Epithelial cell of esophagus (primary cell): ENCODE measurements around the gene GRIP1.

Source experiments
- DNase-seq: peaks from one replicate; pipeline ENCODE4 v3.0.0; 2010; ENCODE audit warnings: low read depth
- H3K4me3 ChIP-seq: 2 replicates; pipeline ENCODE4 v1.5.1; 2011; ENCODE audit warnings: mild to moderate bottlenecking, low read length, control low read depth
- TF ChIP-seq, protein P1 (sequence below): IDR thresholded peaks from 2 replicates; pipeline ENCODE4 v1.5.1; 2011; ENCODE audit warnings: low read depth, mild to moderate bottlenecking, low read length, control low read depth, inconsistent platforms; ENCODE audit not compliant: insufficient read depth; ENCODE audit errors: missing control alignments

The GRIP1 gene

DNA sequence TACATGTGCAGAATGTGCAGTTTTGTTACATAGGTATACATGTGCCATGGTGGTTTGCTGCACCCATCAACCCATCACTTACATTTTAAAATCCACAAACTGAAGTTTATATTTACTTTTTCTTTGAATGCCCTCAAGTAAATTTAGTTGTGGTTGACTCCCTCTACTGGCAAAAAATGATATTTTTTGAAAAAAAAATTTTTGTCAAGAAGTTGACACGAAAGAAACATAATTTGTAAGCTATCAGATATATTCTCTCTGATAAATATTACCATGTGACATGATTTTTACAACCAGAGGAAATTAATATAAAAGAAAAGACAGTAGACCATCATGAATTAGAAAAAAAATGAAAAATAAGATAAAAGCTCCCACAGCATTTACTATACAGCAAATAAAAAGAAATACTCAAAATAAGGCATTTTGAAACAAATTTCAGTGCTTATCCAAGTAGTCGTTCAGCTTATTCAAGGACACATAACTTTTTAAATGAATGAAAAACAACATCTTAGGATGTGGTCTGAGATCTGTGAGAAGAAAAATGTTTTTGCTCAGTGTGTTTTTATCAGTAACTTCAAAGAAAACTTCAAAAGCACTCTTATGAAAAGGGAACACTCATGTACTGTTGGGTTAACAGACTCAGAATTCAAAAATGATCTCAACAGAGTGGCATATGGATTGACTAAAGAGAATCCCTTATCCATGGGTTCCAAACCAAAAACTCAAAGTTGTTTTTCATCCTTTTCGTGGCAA is 30.0 kb upstream of the GRIP1 start:
- TF ChIP-seq, protein P1, sequence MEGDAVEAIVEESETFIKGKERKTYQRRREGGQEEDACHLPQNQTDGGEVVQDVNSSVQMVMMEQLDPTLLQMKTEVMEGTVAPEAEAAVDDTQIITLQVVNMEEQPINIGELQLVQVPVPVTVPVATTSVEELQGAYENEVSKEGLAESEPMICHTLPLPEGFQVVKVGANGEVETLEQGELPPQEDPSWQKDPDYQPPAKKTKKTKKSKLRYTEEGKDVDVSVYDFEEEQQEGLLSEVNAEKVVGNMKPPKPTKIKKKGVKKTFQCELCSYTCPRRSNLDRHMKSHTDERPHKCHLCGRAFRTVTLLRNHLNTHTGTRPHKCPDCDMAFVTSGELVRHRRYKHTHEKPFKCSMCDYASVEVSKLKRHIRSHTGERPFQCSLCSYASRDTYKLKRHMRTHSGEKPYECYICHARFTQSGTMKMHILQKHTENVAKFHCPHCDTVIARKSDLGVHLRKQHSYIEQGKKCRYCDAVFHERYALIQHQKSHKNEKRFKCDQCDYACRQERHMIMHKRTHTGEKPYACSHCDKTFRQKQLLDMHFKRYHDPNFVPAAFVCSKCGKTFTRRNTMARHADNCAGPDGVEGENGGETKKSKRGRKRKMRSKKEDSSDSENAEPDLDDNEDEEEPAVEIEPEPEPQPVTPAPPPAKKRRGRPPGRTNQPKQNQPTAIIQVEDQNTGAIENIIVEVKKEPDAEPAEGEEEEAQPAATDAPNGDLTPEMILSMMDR: no peak
- H3K4me3 ChIP-seq: no peak overlapping the region
- peak; percentile 10 for DNase-seq

DNA sequence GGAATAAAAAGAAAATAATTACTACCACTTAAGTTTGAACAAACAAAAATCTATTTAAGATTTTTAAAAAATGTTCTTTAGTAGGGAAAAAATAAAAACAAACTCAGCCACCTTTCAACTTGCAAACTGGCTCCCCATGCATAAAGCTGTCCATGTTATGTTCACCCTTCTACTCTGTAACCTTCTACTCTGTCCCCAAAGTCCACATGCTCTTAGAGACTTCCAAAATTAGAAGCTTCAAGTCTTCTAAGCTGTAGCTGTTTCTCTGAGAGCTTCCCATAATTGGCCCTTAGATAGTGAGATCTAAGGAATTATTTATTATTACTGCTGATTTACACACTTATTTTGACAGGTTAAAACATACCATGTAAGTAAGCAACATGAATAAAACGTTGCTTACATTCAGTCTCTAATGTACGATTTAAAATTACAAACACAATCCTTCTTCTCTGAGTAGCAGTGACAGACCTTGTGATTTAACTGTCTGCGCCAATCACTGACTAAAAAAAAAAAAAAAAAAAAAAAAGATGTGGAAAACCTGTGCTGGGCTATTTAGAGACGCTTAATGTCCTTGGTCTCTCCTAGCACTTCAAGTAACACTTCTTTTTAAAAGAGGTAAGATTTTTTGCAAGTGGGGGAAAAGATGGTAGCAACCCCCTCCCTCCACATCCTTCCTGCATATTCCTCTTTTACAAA is 28.3 kb upstream of the GRIP1 start:
- TF ChIP-seq, protein P1: no peak
- no peak for DNase-seq

DNA sequence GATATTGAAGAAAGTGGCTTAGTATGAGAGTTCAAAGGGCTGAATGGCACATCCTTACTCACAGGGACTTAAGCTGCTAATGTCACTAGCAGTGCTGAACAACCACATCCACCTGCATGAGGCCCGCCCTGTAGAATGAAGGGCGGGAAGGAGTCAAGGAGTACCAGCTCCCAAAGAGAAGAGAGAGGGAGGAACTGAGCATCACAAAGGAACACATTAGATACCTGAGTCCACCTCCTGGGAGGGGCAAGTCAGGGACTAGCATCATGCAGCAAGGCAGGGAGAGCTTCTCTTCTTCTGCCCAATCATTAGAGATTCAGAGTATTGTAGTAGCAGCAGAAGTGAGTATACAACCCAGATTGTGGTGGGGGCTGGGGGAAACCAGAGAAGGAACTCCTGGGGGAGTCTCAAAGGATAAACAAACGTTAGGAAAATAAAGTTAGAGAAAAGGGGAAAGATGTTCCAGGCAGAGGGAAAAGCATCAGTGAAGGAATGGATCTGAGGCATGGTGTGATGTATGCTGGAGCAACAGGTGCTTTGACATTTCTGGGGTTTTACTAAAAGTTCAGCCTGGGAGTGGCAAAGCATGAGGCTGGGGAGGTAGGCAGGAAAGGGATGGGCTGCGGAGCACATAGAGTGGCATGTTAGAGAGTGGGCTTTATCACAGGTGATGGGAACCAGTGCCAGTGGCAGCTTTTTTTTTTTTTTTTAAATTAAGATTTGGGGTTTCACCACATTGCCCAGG is 21.0 kb upstream of the GRIP1 start:
- TF ChIP-seq, protein P1: no peak
- no peak for DNase-seq
- H3K4me3 ChIP-seq: no peak overlapping the region

More for the DNA sequence above, 28.3 kb upstream of the GRIP1 start:
- no peak overlapping the region for H3K4me3 ChIP-seq

DNA sequence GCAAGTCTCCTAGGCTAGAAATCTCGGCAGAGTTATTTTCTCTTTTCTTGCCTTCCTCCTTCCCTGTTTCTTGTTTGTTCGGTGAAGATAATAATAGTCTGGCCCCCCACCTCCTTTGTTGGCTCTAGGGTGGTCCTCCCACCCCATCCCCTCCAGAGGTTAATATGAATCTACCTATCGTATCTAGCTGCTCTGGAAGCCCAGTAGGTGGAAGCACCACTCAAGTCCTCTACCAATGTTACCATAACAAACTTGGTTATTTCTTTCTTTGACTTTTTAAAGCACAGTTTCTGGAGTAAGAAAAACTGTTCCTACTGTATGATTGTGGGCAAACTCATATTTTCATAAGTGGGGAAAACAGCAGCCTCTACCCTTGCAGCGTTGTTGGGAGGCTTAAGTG is 19.7 kb upstream of the GRIP1 start:
- no peak for DNase-seq
- TF ChIP-seq, protein P1: no peak
- no peak overlapping the region for H3K4me3 ChIP-seq

DNA sequence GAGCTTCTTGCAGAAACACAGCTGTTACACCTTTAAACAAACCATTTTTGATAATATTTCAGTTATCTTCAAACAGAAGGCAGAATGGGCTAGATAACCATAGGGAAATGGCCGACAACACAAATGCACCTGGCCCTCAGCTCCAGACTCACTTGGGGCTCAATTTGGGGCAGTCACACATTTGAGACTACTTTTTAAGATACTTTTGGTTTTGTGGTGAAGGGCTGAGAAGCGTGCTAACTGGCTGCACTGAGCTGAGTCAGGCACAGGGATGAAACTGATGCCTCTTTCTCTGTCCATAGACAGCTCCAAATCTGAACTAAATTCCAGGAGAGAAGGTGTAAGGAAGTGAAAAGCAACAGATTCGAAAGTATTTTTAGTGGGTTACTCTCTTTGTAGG is 18.5 kb upstream of the GRIP1 start:
- H3K4me3 ChIP-seq: no peak overlapping the region
- TF ChIP-seq, protein P1: no peak
- no peak for DNase-seq

DNA sequence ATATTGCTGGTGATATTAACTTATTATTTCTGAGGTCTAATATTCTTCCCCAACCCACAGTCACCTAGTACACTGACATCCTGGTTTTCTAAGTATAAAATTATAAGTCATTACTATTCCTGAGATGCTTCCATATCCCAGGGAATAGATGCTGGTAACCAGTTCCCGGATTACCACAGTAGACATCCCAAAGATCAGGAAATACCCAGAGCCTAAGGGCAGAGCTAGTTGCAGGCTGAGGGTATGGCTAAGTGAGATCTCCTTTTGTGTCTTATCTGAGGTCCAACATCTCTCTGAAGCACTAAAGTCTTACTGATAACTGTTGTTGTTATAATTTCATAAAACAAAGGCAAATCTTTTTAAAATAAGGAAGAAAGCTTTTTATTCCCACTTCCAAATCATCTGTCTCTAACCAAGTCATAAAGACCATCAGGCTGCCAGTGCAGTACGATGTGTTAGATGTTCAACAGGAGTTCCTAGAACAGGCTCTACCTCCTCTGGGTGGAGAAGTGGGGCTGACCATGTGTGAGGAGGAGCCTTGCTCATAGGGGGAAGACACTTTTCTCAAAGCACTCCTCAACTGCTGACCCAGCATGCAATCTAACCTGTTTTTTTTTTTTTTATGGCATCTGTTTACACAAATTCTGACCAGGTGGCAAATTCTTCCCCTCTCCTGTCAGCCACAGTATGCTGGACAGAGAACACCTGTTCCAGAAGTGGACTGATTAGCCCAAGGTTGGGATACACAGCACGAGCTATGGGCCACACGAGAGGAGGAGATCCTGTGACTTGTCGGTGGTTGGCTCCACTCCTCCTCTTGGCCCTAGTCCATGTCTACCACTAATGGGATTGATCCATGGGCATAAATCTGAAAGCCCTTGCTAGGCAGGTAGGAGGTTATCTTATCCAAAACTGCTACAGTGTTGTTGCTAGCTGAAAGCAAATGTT is 16.1 kb upstream of the GRIP1 start:
- TF ChIP-seq, protein P1: no peak

More for the DNA sequence above, 16.1 kb upstream of the GRIP1 start:
- no peak overlapping the region for H3K4me3 ChIP-seq
- no peak for DNase-seq
